Measurements from ENCODE around the gene PRKCZ.

PRKCZ gene

GRCh38 chr1:2025491-2025981, 24.7 kb upstream of the PRKCZ start:
- DNase-seq = no peak

DNA sequence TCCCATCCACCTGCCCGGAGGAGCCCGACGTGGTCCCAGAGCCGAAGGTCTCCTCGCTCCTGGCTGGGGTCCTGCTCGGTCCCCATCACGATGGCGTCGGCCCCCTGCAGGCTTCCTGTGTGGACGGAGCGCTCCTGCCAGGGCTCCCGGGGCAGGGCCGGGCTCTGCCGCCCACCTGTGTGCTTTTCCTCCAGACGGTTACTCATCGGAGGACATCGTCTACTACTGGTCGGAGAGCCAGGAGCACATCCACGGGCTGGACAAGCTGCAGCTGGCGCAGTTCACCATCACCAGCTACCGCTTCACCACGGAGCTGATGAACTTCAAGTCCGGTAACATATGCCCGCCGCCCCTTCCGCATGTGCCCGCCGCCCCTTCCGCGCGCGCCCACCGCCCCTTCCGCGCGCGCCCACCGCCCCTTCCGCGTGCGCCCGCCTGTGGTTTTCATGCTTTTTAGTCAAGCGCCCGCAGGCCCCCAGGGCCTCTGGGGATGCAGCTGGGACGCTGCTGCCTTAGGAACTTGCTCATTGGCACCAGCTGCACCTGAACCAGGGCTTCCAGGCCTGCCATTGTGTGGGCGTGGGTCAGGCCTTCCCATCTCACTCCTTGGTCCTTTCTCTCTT, 22.1 kb upstream of the PRKCZ start:
- DNase-seq = no peak

- no peak for DNase-seq
These were observed 21.2 kb upstream of the PRKCZ start for GRCh38 chr1:2028870-2029560.

DNA sequence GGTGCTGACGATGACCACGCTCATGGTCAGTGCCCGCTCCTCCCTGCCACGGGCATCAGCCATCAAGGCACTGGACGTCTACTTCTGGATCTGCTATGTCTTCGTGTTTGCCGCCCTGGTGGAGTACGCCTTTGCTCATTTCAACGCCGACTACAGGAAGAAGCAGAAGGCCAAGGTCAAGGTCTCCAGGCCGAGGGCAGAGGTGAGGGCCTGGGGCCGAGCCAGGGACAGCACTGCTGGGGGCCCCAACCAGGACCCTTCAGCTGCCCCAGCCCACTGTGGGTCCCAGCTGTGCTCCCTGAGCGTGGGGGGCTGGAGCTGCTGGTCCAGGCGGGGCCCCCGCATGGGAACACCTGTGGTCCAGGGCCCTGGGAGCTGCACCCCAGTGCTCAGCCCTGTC, 20.6 kb upstream of the PRKCZ start:
- DNase-seq = no peak

GRCh38 chr1:2030076-2030871, 19.9 kb upstream of the PRKCZ start:
- no peak for DNase-seq

DNA sequence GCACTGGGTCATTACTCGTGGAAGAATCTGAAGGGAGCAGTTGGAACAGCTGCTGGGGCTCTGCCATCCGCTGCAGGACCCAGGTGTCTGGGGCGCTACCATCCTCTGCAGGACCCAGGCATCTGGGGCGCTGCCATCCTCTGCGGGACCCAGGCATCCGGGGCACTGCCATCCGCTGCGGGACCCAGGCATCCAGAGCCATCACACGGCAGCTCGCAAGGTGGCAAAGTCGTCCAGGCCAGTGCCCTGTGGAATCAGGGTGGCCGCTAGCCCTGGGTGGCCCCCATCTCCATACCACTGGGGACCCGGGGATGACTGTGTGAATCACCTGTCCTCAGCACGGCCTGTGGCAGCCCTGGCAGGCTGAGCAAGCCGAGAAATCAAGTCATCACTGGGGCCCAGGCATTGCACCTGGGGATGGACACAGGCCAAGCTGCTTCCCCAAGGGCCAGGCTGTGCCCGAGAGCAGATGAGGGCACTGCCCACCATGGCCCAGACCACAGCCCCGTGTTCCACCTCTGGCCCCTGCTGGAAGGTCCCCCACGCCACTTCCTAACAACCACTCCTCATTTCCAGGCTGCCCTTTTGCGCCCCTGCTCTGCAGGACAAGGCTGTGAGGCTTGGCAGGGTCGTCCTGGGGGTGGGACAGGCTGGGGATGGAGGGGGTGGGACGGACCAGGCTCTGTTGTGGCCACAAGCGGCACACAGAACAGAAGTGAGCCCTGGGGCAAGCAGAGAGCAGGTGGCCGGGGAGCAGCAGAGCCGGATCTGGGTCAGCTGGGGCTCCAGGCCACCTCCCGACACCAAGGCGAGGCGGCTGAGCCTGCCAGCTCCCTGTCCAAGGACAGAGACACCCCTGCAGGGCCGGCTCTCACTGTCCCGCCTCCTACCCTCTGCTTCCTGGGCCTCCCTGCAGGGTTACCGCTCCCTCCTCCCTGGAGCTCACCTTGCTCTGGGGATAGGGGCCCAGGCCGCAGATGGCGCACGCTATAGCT, 18.4 kb upstream of the PRKCZ start:
- DNase-seq = no peak

DNA sequence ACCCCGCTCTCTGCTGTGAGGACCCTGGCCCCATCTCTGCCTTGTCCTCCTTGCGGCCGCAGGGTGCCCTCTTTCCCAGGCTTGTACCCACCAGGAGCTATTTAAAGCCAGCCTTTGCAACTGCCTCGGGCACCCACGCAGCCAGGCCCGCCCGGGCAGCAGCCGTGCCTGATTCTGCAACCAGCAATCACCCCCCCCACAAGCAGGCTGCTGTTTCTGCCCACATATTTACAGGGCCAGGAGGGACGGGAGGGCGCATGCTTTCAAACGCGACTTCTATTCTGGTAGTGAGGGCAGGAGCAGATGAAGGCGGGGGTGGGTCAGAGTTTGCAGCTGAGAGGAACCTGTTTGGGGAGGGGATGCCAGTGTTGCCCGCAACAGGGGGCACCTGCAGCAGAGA, 17.5 kb upstream of the PRKCZ start:
- no peak for DNase-seq

- DNase-seq = no peak
These were observed 17.0 kb upstream of the PRKCZ start for GRCh38 chr1:2033165-2033564.

- no peak for DNase-seq
These were observed 13.9 kb upstream of the PRKCZ start for GRCh38 chr1:2036287-2036686.

GRCh38 chr1:2037314-2037979, 12.8 kb upstream of the PRKCZ start:
- DNase-seq = no peak

DNA sequence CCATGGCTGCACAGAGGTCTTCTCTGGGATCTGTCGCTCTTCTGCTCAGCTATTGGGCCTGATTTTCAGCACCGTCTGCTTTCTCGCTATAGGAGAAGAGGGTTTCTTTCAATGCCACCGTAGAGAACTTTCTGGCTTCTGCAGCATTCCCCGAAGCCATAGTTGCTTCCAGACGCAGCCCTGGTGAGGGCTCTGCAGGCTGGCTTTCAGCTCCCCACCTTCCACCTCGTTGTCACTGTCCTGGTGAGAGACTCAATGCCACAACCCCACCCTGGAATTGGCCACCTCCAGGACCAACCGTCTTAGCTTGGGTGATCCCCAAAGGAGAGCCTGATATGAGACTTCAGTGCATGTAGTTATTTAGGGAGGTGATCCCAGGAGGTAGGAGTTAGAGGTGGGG, 12.0 kb upstream of the PRKCZ start:
- DNase-seq = no peak

DNA sequence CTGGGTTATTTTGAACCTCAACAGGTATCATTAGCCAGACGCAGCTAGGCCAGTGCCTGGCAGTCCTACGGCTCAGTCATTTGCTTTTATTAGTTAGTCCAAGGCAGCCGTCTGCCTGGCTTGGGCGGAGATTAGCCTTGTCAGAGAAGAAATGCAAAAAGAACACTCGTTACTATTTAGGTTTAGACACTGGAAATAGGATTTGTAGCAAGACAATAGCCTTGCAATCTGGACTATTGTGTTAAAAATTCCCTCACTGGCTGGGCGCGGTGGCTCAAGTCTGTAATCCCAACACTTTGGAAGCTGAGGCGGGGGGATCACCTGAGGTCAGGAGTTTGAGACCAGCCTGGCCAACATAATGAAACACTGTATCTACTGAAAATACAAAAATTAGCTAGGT, 11.0 kb upstream of the PRKCZ start:
- no peak for DNase-seq

DNA sequence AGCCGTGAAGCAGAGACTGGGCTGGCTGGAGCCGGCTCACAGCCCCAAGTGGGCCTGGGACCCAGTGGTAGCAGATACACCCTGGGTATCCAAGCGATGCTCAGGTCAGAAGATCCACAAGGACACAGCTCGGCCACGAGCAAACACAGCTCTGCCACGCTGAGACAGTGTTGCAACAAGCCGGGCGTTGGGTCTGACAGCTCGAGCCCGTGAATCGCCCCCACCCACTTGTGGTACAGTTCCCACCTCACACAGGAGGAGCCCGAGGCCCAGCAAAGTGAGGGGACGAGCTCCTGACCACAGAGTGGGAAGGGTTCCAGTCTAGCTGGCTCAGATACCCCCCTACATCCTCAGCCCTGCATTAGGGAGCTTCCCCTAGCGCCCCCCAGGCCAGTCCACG, 8.9 kb upstream of the PRKCZ start:
- no peak for DNase-seq

DNA sequence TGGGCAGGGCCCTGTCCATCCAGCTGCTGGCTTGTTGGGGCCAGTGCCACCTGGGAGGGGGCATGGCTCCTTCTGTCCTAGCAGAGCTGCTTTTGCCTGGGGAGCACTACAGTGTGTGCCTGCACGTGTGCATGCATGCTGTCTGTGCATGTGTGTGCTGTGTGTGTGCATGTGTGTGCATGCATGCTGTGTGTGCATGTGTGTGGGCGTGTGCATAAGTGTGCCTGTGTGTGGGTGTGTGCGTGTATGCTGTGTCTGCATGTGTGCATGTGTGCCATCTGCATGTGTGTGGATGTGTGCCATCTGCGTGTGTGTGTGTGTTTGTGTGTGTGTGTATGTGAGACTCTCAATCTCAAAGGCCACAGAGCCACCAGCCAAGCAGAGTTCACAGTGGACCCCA, 8.3 kb upstream of the PRKCZ start:
- no peak for DNase-seq

GRCh38 chr1:2042830-2043773, 7.1 kb upstream of the PRKCZ start:
- no peak for DNase-seq

DNA sequence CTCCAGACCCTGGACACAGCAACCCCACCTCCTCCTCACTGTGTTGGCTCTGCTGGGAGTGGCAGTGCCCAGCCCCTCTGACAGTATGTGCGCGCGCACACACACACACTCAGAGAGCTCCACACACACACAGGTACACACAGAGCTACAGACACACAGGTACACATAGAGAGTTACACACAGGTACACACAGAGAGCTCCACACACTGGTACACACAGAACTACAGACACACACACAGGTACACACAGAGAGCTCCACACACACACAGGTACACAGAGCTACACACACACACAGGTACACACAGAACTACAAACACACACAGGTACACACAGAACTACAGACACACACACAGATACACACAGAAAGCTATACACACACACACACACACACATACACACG, 6.3 kb upstream of the PRKCZ start:
- no peak for DNase-seq

DNA sequence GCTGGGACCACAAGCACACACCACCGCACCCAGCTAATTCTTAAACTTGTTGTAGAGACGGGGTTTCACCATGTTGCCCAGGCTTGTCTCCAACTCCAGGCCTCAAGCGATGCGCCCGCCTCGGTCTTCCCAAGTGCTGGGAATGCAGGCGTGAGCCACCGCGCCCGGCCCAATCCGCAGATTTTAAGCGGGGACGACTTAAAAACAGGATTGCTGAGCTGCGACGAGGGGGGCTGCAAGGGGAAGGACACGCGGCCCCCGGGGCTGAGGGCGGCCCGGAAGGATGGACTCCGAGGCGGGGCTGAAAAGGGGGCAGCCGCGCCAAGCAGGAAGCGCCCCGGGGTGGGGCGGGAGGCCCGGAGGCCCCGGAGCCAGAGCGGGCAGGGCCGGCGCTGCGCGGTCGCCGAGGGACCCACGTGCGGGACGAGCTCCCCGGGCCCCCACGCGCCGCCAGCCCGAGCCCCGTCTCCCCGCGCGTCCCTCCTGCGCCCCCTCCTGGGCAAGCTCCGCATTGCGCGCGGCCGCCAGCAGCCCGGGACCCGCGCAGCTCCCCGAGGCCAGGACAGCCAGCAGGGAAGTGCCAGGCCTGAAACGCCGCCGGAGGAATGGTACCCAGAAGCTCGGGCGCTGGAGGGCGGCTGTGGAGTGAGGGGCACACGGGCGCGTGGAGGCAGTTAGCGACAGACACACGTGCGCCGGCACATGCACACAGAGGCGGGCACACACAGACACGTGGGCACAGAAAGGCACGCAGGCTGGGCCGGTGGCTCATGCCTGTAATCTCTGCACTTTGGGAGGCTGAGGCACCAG, 5.5 kb upstream of the PRKCZ start:
- no peak for DNase-seq

- DNase-seq = no peak
These were observed 4.6 kb upstream of the PRKCZ start for GRCh38 chr1:2045468-2046173.

DNA sequence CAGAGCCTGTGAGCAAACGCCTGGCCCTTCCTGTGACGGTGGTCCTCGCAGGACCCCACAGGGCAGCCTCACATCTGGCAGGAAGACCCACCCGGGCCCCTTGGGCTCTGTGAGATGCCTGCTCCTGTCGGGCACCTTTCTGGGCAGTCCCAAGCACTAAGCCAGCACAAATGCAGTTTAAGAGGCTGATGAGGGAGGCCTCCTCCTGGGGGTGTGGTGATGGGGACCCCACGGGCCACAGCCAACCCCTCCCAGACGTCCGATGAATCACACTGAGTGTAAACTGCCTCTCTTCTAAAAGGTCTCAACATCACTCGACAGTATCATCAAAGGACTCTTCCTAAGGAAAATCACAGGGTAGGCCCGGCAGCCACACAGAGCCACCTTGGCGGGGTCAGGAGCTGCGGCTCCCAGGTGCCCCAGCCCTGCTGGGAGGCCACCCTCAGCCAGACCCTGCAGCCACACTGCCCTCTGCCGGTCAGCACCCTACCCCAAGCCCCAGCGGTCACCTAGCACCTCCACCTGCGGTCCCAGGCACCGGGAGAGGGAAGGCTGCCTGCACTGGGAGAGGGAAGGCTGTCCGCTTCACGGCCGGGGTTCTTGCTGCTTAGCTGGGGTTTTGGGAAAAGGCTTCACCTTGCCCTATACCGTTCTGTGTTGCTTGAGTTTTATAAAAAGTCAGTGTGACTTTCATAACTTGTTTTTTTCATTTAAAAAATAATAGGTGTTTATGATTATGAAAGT, 3.9 kb upstream of the PRKCZ start:
- DNase-seq = no peak
